Measurements from ENCODE around the gene RTP2.
"Not testable (repeated sequence)": the region's sequence is repeated elsewhere in the genome, so short reads cannot be mapped to it uniquely, and the experiment has no call there.

RTP2 gene

GRCh38 chr3:187709155-187709554, 6.8 kb upstream of the RTP2 start:
- no peak for DNase-seq

GRCh38 chr3:187708696-187709095, 6.3 kb upstream of the RTP2 start:
- DNase-seq: no peak

GRCh38 chr3:187706971-187707370, 4.6 kb upstream of the RTP2 start:
- peak in 1 of 2 donors; percentile 5 for DNase-seq

GRCh38 chr3:187705164-187705563, 2.8 kb upstream of the RTP2 start:
- DNase-seq: no peak

GRCh38 chr3:187700249-187700648, 2.1 kb downstream of the RTP2 start:
- DNase-seq: no peak

- DNase-seq: no peak
Observed at GRCh38 chr3:187698499-187699399, 3.6 kb downstream of the RTP2 start.

- DNase-seq: no peak
Observed at GRCh38 chr3:187696021-187696420, 6.3 kb downstream of the RTP2 start.

GRCh38 chr3:187695449-187695848, 6.9 kb downstream of the RTP2 start:
- DNase-seq: no peak

- no peak for DNase-seq
Observed at GRCh38 chr3:187694801-187695200, 7.6 kb downstream of the RTP2 start.

- no peak for DNase-seq
Observed at GRCh38 chr3:187693431-187693830, 8.9 kb downstream of the RTP2 start.

GRCh38 chr3:187689984-187690383, 12.4 kb downstream of the RTP2 start:
- DNase-seq: no peak

GRCh38 chr3:187686621-187687273, 15.6 kb downstream of the RTP2 start:
- no peak for DNase-seq

- DNase-seq: no peak
Observed at GRCh38 chr3:187685948-187686347, 16.4 kb downstream of the RTP2 start.

- no peak for DNase-seq
Observed at GRCh38 chr3:187684880-187685279, 17.5 kb downstream of the RTP2 start.

- no peak for DNase-seq
Observed at GRCh38 chr3:187684444-187684843, 17.9 kb downstream of the RTP2 start.

- DNase-seq: not testable (repeated sequence)
Observed at GRCh38 chr3:187681756-187682155, 20.6 kb downstream of the RTP2 start.

GRCh38 chr3:187679638-187680396, 22.5 kb downstream of the RTP2 start:
- DNase-seq: peak; percentile 39 to 51

- peak; percentile 7 to 13 for DNase-seq
Observed at GRCh38 chr3:187678726-187679268, 23.6 kb downstream of the RTP2 start.

GRCh38 chr3:187677604-187678003, 24.8 kb downstream of the RTP2 start:
- DNase-seq: no peak

GRCh38 chr3:187673012-187673411, 29.3 kb downstream of the RTP2 start:
- DNase-seq: no peak

GRCh38 chr3:187669675-187670504, 32.5 kb downstream of the RTP2 start, which contains the start of gene SST:
Gene SST, minus strand, starts transcription at chr3:187670394. Its CDS starts 103 bp downstream, at chr3:187670291.
- DNase-seq: no peak

- DNase-seq: no peak
Observed at GRCh38 chr3:187667526-187667925, 34.8 kb downstream of the RTP2 start.
